ENCODE data around the gene CKAP5.
"Not testable (repeated sequence)": the region's sequence is repeated elsewhere in the genome, so short reads cannot be mapped to it uniquely, and the experiment has no call there.

Gene CKAP5

DNA sequence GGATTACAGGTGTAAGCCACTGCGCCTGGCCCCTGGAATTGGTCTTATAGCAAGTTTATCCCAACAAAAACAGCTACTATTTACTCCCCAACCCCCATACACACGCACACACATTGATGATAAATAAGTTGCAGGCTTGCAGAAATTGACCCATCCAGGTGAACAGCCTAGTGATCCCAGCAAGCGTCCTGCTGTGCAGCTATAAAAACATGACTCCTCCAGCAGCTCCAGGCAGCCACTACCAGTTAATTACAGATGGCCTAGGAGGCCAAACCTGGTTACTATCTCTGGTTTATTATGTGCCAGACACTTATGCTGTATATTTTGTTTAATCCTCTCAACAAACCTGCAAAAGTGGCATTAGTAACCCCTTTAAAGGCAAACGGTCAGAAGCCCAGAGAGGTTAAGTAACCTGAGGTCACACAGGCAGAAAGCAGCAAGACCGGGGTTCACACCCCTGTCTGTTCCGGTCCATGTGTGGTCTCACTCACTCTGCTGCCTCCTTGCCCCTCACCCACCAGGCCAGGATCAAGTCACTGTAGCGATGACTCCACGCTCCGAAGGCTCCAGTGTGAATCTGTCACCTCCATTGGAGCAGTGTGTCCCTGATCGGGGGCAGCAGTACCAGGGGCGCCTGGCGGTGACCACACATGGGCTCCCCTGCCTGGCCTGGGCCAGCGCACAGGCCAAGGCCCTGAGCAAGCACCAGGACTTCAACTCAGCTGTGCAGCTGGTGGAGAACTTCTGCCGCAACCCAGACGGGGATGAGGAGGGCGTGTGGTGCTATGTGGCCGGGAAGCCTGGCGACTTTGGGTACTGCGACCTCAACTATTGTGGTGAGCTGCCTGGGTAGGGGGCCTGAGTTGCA lies 120.5 kb downstream of the CKAP5 start:
- DNase-seq (ENCODE audit: low spot score): no peak

DNA sequence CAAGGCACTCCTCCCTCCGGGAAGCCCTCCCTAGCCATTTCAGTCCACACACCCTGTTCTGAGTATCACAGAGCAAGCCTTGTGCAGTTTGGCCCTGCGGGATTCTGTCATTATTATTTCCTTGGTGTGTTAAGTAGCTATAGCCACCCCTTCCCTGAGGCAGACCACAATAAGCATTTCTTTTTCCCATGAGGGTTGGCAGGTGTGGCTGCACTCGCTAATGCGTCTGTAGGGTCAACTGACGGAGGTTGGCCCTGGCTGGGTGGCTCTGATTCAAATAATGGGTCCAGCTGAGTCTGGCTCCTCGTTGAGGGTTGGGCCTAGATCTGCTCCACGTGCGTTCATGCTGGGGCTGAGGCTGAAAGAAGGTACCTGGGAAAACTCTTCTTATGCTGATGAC lies 122.0 kb downstream of the CKAP5 start:
- DNase-seq (ENCODE audit: low spot score): no peak

DNA sequence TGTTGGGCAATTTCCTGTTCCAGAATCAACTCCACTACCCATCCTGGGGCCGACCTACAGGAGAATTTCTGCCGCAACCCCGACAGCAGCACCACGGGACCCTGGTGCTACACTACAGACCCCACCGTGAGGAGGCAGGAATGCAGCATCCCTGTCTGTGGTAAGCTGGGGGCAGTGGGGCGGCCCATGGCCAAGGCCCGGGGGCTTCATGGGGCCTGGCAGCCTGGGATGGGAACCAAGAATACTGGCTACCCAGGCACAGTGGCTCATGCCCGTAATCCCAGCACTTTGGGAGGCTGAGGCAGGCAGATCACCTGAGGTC lies 122.8 kb downstream of the CKAP5 start:
- no peak for DNase-seq (ENCODE audit: low spot score)

DNA sequence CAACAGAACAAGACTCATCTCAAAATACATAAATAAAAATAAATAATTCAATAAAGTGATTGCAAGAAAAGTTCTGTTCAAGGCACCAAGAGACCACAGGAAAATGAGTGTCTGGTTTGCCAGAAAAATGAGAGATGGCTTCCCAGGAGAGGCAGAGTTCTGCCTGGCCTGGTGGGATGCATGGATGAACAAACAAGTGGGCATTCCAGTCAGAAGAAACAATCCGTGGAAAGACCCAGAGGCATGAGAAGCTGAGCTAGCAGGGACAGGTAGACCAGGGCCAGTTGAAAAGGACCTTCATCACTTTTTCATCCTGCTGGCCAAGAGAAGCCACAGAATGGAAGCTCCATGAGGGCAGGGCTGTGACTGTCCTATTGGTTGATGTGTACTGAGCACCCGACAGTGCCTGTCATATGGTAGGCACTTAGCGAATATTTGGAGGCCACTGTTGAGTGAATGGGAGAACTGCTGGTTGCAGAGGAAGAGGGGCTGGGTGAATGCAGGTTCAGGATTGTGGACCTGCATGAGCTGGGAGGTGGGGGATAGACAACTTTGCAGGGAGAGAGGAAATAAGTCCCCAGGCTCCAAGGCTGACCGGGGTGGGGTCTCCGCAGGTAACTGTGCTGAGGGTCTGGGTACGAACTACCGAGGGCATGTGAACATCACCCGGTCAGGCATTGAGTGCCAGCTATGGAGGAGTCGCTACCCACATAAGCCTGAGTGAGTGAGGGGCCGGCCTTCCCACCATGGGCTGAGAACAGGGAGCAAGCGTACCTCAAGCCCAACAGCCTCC lies 123.3 kb downstream of the CKAP5 start:
- DNase-seq (ENCODE audit: low spot score): no peak

DNA sequence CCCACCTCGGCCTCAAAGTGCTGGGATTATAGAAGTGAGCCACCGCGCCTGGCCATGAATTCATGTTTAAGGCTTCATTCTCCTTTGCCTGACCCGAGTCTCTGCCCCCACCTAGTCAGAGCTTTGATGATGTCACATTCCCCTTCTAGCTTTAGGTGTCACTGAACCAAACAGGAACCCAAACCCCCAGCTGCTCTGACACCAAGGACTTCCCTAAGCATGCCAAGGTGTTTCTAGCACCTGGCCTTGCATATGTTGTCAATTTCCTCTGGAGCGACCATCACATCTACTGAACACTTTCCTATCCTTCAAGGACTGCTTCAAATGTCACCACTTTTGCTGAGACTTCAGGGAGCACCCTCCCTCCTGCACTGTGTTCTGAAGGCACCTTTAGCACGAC lies 124.8 kb downstream of the CKAP5 start:
- DNase-seq (ENCODE audit: low spot score): no peak

DNA sequence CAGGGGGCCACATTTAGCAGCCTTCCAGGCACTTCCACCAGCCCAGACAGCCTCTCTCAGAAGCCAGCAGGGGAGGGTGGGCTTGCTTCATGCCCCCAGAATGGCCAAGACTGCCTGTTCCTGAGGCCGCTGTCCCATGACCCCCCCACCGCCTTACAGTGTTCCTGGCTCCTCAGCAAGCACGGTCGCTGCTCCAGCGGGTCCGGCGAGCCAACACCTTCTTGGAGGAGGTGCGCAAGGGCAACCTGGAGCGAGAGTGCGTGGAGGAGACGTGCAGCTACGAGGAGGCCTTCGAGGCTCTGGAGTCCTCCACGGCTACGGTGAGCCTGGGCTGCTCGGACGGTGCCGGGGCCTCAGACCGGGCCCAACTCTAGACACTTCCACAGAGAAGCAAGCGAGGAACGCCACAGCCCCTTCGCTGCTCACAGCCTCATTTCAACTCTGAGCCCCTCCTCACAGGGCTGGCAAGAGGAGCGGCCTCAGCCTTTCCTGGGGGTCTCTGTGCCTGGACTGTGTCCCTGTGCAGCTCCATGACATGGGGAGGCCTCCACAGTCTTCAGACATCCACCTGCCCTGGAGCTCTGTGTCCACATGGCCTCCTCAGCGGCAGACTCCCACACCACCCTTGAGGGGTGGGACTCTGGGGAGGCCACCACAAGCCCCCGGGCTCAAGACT lies 126.4 kb downstream of the CKAP5 start:
- no peak for DNase-seq (ENCODE audit: low spot score)

DNA sequence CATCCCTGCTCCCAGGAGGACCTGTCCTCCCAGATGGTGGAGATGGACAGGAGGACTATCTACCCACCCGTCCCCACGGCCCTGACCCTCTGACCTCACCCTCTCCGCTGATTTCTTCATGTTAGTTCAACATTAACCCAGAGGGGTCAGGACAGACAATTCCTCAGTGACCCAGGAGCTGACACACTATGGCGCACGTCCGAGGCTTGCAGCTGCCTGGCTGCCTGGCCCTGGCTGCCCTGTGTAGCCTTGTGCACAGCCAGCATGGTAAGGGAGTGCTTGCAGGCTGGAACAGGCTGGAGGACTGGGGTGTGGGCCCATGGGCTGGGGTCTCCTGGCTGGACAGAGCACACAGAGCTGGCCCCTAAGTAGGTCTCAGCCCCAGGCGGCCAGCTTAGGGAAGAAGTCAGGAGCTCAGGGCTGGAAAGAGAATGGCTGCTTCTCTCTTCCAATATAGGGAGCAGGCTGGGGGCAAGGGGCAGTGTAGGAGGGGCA lies 127.0 kb downstream of the CKAP5 start, which contains the start of gene F2:
F2 (plus strand) TSS at position 166 of the 495 bp plus-strand sequence; CDS start at position 189, 23 bp downstream.
- DNase-seq (ENCODE audit: low spot score): no peak

DNA sequence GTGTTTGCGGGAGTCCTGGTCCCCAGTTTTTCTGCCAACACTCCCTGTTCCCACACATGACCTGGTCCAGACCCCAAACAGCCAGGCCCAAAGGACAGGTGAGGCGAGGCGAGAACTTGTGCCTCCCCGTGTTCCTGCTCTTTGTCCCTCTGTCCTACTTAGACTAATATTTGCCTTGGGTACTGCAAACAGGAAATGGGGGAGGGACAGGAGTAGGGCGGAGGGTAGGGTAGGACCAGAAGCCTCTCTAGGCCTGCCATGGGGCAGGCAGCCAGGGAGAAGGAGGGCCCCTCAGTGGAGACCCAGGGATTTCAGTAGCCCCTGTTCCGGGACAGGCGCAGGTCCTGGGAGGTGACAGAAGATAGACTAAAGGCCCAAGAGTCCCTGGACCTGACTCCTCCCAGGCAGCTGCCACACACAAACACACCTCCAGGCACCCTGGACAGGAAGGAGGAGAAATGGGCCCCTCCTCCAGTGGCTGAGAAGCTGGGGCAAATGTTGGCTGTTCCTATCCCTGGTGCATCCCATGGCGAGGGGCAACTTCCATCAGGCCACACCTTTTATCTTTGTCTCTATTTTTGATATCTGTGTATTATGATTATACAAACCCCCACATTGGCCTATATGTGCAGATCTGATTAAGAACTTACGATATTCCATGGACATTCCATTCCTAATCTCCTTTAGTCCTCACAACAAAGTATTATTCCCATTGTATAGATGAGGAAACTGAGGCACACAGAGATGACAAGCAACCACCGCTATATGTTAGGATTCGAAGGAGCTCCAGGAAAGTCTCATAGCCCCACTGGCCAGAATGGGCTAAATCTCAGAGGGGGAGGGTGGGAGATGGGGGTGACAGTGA lies 127.7 kb downstream of the CKAP5 start:
- no peak for DNase-seq (ENCODE audit: low spot score)

DNA sequence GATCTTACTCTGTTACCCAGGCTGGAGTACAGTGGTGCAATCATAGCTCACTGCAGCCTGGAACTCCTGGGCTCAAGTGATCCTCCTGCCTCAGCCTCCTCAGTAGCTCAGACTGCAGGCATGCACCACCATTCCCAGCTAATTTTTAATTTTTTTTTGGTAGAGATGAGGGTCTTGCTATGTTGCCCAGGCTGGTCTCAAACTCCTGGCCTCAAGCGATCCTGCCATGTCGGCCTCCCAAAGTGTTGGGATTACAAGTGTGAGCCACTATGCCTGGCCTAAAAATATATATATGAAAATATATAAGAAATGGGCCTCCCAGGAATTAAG lies 128.3 kb downstream of the CKAP5 start:
- DNase-seq (ENCODE audit: low spot score): not testable (repeated sequence)

DNA sequence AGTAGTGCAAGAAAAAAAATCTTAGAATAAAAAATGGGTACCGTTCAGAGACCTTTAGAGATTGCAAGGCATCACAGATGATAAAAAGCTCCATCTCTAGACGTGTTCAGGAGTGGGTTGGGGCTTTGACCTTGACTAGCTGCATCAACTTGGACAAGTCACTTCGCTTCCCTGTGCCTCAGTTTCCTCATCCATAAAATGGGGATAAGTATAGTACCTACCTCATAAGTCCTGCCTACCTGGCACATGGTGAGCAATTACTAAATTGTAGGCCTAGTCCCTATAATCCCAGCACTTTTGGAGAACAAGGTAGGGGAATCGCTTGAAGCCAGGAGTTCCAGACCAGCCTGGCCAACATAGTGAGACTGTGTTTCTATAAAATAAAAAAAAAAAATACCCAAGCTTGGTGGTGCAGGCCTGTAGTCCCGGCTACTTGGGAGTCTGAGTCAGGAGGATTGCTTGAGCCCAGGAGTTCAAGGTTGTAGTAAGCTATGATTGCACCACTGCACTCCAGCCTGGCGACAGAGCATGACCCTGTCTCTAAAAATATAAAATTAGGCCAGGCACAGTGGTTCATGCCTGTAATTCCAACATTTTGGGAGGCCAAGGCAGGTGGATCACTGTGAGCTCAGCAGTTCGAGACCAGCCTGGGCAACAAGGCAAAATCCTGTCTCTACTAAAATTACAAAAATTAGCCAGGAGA lies 133.1 kb downstream of the CKAP5 start:
- no peak for DNase-seq (ENCODE audit: low spot score)

DNA sequence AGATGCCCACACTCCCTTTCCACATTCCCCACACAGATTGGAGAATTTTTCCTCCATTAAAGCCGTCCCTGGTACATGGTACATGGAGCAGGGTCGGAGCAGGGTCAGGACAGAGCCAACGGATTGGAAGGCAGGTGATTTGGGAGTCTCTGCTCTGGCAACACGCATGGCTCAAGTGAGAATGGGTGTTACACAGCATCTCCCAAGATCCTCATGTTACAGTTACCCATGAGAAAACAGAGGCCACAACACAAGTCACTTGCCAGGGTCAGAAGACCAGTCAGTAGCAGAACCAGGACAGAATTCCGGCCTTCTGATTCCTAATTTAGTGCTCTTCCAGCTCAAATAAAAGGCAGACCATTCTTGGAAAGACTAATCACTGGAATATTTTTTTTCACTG lies 134.8 kb downstream of the CKAP5 start:
- no peak for DNase-seq (ENCODE audit: low spot score)

DNA sequence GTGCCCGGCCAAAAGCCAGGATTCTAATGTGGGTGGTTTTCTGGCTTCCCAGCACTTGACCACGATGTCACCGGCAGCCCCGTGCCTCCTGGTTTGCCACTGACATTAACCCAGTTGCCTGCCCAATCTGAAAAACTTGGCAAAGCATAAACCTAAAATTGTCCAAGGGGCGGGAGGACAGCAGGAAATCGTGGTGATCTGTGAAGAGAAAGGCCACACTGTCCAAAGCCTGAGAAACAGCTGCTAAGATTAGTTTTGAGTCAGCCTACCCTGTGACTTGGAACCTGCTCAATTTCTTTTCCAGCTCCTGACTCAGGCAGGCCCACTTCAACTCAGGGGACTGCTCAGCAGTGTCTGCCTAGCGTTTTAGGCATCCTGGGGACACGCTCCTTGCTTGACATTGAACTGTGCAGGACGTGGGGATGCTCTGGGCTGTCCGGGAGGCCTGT lies 135.2 kb downstream of the CKAP5 start:
- no peak for DNase-seq (ENCODE audit: low spot score)

DNA sequence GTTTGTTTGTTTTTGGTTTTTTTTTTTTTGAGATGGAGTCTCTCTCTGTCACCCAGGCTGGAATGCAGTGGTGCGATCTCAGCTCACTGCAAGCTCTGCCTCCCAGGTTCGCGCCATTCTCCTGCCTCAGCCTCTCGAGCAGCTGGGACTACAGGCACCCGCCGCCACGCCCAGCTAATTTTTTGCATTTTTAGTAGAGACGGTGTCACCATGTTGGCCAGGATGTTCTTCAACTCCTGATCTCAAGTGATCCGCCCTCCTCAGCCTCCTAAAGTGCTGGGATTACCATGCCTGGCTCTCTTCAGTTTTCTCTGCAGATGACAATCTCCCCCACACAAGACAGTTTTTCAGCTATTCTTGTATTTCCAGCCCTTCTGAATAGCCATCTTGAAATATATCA lies 136.7 kb downstream of the CKAP5 start:
- DNase-seq (ENCODE audit: low spot score): not testable (repeated sequence)

DNA sequence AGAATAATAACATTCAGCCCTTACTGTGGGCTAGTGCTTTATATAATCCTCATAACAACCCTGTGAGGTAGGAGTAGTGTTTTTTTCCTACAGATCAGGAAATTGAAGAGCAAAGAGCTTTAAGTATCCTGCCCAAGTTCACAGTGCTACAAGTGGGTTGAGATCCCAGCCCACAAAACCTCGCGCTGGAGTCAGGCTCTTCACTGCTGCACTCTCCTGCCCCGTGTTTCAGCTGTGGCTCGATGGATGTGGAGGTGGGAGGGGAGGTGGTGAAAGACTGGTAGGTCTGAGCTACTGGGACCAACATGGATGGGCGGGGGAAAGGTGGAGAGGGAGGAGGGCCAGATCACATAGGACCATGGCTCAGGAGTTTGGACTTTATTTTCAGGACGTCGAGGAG lies 139.2 kb downstream of the CKAP5 start:
- DNase-seq (ENCODE audit: low spot score): no peak

DNA sequence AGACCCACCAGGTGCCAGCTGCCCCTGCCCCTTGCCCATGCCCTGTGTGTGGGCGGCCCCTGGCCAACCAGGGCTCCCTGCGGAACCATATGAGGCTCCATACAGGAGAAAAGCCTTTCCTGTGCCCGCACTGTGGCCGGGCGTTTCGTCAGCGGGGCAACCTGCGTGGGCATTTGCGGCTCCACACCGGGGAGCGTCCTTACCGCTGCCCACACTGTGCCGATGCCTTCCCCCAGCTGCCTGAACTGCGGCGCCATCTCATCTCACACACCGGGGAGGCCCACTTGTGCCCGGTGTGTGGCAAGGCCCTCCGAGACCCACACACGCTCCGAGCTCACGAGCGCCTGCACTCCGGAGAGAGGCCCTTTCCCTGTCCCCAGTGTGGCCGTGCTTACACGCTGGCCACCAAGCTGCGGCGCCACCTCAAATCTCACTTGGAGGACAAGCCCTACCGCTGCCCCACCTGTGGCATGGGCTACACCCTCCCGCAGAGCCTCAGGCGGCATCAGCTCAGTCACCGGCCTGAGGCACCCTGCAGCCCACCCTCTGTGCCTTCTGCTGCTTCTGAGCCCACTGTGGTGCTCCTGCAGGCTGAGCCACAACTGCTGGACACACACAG lies 140.9 kb downstream of the CKAP5 start:
- DNase-seq (ENCODE audit: low spot score): no peak

DNA sequence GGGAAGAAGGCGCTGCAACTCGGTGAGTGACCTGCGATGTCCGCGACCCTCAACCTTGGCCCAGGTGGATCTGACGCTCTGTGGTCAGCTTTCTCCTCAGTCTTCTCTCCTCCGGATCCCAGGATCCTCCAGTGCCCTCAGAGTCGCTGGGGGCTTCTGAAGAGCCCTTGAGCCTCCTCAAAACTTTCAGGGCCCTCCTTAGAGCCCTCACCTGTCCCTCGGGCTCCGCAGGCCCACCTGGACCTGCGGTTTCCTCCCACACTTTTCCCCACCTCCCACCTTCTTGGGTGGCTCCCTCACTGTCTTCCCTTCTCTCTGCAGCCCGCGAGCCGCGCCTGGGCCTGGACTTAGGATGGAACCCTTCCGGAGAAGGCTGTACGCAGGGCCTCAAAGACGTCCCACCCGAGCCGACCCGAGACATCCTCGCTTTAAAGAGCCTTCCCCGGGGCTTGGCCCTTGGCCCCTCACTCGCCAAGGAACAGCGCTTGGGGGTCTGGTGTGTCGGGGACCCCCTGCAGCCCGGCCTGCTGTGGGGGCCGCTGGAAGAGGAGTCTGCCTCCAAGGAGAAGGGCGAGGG lies 144.9 kb downstream of the CKAP5 start:
- DNase-seq (ENCODE audit: low spot score): no peak

DNA sequence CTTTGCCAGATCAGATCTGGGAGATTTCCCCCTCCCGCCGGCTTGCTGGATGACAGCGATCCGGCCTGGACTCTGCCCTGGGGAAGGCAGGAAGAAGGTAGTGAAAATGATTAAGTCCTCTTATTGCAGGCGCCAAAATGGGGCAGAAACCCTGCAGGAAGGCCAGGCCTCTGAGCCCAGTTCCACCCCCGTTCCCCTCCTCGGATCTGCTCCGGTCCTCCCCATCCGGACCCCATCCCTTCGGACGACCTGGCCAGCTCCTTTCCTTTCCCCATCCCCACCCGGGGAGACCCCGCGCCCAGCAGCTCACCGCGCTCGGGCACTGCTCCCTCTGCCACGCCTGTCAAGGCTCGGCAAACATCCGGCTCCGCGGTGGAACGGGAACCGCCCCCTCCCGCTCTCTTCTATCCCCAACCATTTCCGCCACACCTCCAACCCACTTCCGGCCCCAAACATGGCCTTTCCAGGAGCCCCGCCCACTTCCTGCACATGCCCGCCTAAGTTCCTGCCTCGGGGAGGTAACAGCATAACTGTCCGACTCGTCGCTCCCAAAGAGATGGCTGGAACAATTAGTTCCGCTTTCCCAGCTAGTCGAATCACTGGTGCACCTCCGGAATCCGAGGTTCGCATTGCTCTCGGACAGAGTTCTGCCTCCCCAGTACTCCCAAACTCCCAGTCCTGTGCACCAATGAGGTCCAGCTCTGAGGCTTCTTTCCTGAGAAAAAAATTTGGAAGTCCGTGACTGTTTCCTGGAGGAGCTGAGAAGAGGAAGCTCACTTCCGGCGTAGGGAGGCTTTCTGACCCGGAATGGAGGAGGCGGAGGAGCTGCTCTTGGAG lies 145.6 kb downstream of the CKAP5 start, which contains the start of the genes ARHGAP1 and ZNF408:
ARHGAP1 (minus strand) TSS at position 379 of the 837 bp plus-strand sequence. CDS start 4,512 bp downstream, outside the sequence.
ZNF408 (plus strand) TSS at position 791 of the 837 bp plus-strand sequence; CDS start at position 808, 17 bp downstream.
- DNase-seq (ENCODE audit: low spot score): peak; percentile 98

DNA sequence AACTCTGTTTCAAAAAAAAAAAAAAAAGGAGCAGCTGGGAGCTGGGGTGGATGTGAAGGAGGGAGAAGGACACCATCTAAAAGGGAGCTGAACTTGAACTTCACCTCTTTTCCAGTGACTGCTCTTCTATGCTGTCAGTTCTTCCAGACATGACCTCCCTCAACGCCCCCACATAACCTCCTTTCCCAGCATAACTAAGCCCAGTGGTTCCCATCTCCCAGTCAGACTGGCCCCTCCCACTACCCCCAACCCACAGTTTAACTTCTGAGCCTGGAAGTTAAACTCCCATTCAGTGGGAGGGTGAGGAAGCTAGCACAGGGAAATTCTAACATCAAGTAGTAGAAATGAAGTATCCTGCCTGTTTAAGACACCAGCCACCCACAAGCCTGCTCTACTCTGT lies 147.5 kb downstream of the CKAP5 start:
- DNase-seq (ENCODE audit: low spot score): no peak

DNA sequence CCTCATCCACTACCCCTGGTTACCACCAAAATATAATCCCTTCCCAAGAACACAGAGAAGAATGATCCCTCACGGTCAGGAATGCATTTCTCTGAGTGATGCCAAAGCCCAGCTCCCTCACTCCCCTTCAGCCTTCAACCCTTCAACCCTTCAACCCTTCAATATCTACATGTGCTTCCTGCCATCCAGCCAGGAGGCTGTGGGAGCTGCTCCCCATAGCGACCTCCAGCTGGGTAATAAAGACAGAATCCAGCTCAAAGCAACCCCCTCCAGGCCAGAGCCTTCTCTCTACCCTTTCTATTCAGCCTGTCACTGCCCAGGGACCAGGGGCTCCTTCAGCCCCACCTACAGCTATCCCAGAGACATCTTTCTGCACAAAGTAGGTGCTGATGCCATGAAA lies 148.4 kb downstream of the CKAP5 start:
- DNase-seq (ENCODE audit: low spot score): no peak
